Loucy (cell line): ENCODE data around the gene TRPM8.

Experiments used
- H2AFZ ChIP-seq: fragments of 200-600 bp; sonication (generic); 2 replicates; pipeline ENCODE4 v1.6.0; 2016; ENCODE audit warnings: antibody characterized with exemption, mild to moderate bottlenecking, low read length, moderate library complexity
- H3F3A ChIP-seq: fragments of 200-600 bp; 2 replicates; pipeline ENCODE4 v1.6.0; 2016; ENCODE audit warnings: antibody characterized with exemption, low read depth, mild to moderate bottlenecking
- H3K27me3 ChIP-seq: fragments of 200-600 bp; sonication (generic); 2 replicates; pipeline ENCODE4 v1.6.1; 2014; ENCODE audit warnings: low read length, mild to moderate bottlenecking; ENCODE audit not compliant: insufficient read depth, poor library complexity, severe bottlenecking
- H3K36me3 ChIP-seq: fragments of 200-600 bp; sonication (generic); 2 replicates; pipeline ENCODE4 v1.6.1; 2016; ENCODE audit warnings: low read length; ENCODE audit not compliant: insufficient read depth
- H3K4me1 ChIP-seq: fragments of 200-600 bp; sonication (generic); 2 replicates; pipeline ENCODE4 v1.5.1; 2014; ENCODE audit warnings: low read length, mild to moderate bottlenecking; ENCODE audit not compliant: insufficient read depth, poor library complexity, severe bottlenecking
- H3K4me2 ChIP-seq: fragments of 200-600 bp; sonication (generic); 2 replicates; pipeline ENCODE4 v1.6.0; 2014; ENCODE audit warnings: antibody characterized with exemption, low read length, low read depth, mild to moderate bottlenecking; ENCODE audit not compliant: poor library complexity, severe bottlenecking
- H3K4me3 ChIP-seq: fragments of 200-600 bp; sonication (generic); 2 replicates; pipeline ENCODE4 v1.5.1; 2014; ENCODE audit warnings: low read length, mild to moderate bottlenecking, mixed read lengths; ENCODE audit not compliant: poor library complexity, severe bottlenecking
- H3K79me2 ChIP-seq: fragments of 200-600 bp; sonication (generic); 2 replicates; pipeline ENCODE4 v1.6.1; 2014; ENCODE audit warnings: low read length; ENCODE audit not compliant: insufficient read depth
- H3K9ac ChIP-seq: fragments of 200-600 bp; sonication (generic); 2 replicates; pipeline ENCODE4 v1.6.0; 2014; ENCODE audit warnings: mild to moderate bottlenecking, low read depth, low read length, moderate library complexity; ENCODE audit not compliant: poor library complexity, severe bottlenecking
- H3K9me2 ChIP-seq: fragments of 200-600 bp; sonication (generic); replicated peaks from 2 replicates; pipeline ENCODE4 v1.6.1; 2016; ENCODE audit warnings: low read depth, low read length, mixed read lengths
- H3K9me3 ChIP-seq: fragments of 200-600 bp; sonication (generic); 2 replicates; pipeline ENCODE4 v1.6.1; 2014; ENCODE audit warnings: mild to moderate bottlenecking, antibody characterized with exemption, low read length, low read depth; ENCODE audit not compliant: insufficient read depth
- H4K20me1 ChIP-seq: fragments of 200-600 bp; sonication (generic); 2 replicates; pipeline ENCODE4 v1.6.0; 2014; ENCODE audit warnings: antibody characterized with exemption, low read length, mild to moderate bottlenecking; ENCODE audit not compliant: insufficient read depth, poor library complexity, severe bottlenecking
- EZH2phosphoT487 ChIP-seq: fragments of 200-600 bp; IDR thresholded peaks from 2 replicates; pipeline ENCODE4 v1.6.1; 2018; ENCODE audit warnings: antibody characterized with exemption, mild to moderate bottlenecking, moderate library complexity, borderline replicate concordance
- TF ChIP-seq, protein P1 (sequence below): fragments of 200-600 bp; sonication (generic); conservative IDR thresholded peaks from 2 replicates; pipeline ENCODE4 v1.5.1; 2014; ENCODE audit warnings: mild to moderate bottlenecking, antibody characterized with exemption, low read length

Gene TRPM8

DNA sequence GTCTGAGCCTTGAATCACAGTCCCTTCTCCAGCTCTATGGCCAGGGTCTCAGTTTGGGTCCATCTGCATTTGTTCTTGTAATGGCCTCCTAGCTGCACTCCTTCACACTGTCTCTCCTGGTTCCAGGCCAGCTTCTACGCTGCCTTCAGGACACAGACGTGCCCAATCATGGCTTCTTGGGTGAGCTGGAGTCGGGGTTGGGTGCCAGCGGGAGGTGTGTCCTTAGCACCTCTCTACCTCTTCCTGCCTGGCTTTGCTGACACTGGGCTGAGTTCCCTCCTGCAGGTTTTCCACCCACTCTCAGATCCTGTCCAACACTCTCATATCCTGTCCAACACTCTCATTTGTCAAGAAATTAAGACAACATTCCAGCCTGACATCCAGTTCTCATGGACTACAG is 9.6 kb downstream of the TRPM8 start:
- no peaks in the 10 kb centered on the region for H3K4me1 ChIP-seq
- no peaks in the 10 kb centered on the region for H3K9me2 ChIP-seq
- H3K79me2 ChIP-seq = no peaks in the 10 kb centered on the region
- H3K36me3 ChIP-seq = no peaks in the 10 kb centered on the region
- TF ChIP-seq, protein P1, sequence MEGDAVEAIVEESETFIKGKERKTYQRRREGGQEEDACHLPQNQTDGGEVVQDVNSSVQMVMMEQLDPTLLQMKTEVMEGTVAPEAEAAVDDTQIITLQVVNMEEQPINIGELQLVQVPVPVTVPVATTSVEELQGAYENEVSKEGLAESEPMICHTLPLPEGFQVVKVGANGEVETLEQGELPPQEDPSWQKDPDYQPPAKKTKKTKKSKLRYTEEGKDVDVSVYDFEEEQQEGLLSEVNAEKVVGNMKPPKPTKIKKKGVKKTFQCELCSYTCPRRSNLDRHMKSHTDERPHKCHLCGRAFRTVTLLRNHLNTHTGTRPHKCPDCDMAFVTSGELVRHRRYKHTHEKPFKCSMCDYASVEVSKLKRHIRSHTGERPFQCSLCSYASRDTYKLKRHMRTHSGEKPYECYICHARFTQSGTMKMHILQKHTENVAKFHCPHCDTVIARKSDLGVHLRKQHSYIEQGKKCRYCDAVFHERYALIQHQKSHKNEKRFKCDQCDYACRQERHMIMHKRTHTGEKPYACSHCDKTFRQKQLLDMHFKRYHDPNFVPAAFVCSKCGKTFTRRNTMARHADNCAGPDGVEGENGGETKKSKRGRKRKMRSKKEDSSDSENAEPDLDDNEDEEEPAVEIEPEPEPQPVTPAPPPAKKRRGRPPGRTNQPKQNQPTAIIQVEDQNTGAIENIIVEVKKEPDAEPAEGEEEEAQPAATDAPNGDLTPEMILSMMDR = no peak
- TF ChIP-seq EZH2phosphoT487 = no peak
- H3K4me3 ChIP-seq = no peak overlapping the region
- no peaks in the 10 kb centered on the region for H3K9me3 ChIP-seq
- no peak overlapping the region for H3K4me2 ChIP-seq
- no peaks in the 10 kb centered on the region for H3F3A ChIP-seq
- H2AFZ ChIP-seq = no peak overlapping the region
- H4K20me1 ChIP-seq = no peaks in the 10 kb centered on the region
- no peak overlapping the region for H3K9ac ChIP-seq
- peaks cover 5% of the 10 kb centered on the region for H3K27me3 ChIP-seq

- H3K27me3 ChIP-seq = peaks cover under 1% of the 10 kb centered on the region
- no peak for TF ChIP-seq EZH2phosphoT487
- TF ChIP-seq, protein P1 = peak; percentile 90
- no peaks in the 10 kb centered on the region for H3K9me2 ChIP-seq
- H3K4me3 ChIP-seq = no peak overlapping the region
- no peaks in the 10 kb centered on the region for H4K20me1 ChIP-seq
- no peaks in the 10 kb centered on the region for H3K4me1 ChIP-seq
- H3K9ac ChIP-seq = no peak overlapping the region
- no peak overlapping the region for H2AFZ ChIP-seq
- no peak overlapping the region for H3K4me2 ChIP-seq
- no peaks in the 10 kb centered on the region for H3K36me3 ChIP-seq
- no peaks in the 10 kb centered on the region for H3F3A ChIP-seq
- no peaks in the 10 kb centered on the region for H3K79me2 ChIP-seq
- H3K9me3 ChIP-seq = no peaks in the 10 kb centered on the region
Measured at GRCh38 chr2:233928594-233929351, 11.6 kb downstream of the TRPM8 start.

- Histone ChIP-seq H3K9ac (no peak overlapping the region), H3K4me3 (no peak overlapping the region), H2AFZ (no peak overlapping the region), H3K4me1 (no peaks in the 10 kb centered on the region), H3K9me3 (no peaks in the 10 kb centered on the region), H3K4me2 (no peak overlapping the region), H3K36me3 (no peaks in the 10 kb centered on the region), H4K20me1 (no peaks in the 10 kb centered on the region), H3F3A (no peaks in the 10 kb centered on the region), H3K79me2 (no peaks in the 10 kb centered on the region), H3K9me2 (no peaks in the 10 kb centered on the region), H3K27me3 (no peaks in the 10 kb centered on the region)
- no peak for TF ChIP-seq EZH2phosphoT487
- TF ChIP-seq, protein P1 = no peak
Measured at GRCh38 chr2:233929352-233930022, 12.3 kb downstream of the TRPM8 start.
